ENCODE measurements around the gene MPPED1. TPM values are rescaled to one million over a fixed set of nuclear protein-coding genes. Genes with fewer than 3 reads are reported as not detected.
A peak's percentile ranks its signal among the peaks of the same experiment; 100 is the strongest.

Gene MPPED1
- total and polyA plus RNA-seq, 2 of the 13 experiments (the other 11 are each of a cell fraction or from before 2014, with no cell fraction given): 0.77 TPM; not detected in 1

- Histone ChIP-seq H3K36me3 (replicated peaks in 1 of 2; ENCODE audit: control insufficient read depth in 1 of 2, insufficient read depth in 2 of 2, low read length in 2 of 2) (no peaks in the 10 kb centered on the region), H4K20me1 (ENCODE audit: insufficient read depth, low read length) (no peaks in the 10 kb centered on the region), H3K4me3 (replicated peaks in 1 of 3; ENCODE audit: insufficient read depth in 1 of 3, low read depth in 2 of 3, low read length in 3 of 3) (no peak overlapping the region), H3K4me2 (ENCODE audit: low read depth, low read length) (no peak overlapping the region), H3K9me3 (ENCODE audit: low read length) (no peaks in the 10 kb centered on the region), H3K79me2 (ENCODE audit: insufficient read depth, low read length) (no peaks in the 10 kb centered on the region), H3K27me3 (ENCODE audit: control insufficient read depth in 1 of 2, insufficient read depth in 2 of 2, low read length in 2 of 2) (no peaks in the 10 kb centered on the region), H3K27ac (ENCODE audit: extremely low read length, insufficient read depth, low read length) (no peak overlapping the region), H3K9ac (ENCODE audit: insufficient read depth, low read depth, low read length) (no peak overlapping the region), H3K4me1 (ENCODE audit: insufficient read depth, low read length) (no peaks in the 10 kb centered on the region), H2AFZ (ENCODE audit: low read length) (no peak overlapping the region)
- FAIRE-seq (no peak), DNase-seq (ENCODE audit: low spot score) (no peak), ATAC-seq (no peak)
- ChIA-PET CTCF (ENCODE audit: low intra/inter-chr PET ratio, low total read pairs) (no interaction called here), POLR2A (no interaction called here)
- intact Hi-C loops (cut with micrococcal nuclease; ENCODE audit: unreplicated experiment) (no loop called here), in situ Hi-C loops (cut with HindIII; ENCODE audit: extremely low pct_ligation_motif_present, low pct_unique_long_range_greater_than_20kb) (no loop called here)
- no TSS peak for BruUV-seq (replicated peaks)
- 16% methylated on average over 5 of the region's 16 CpGs for WGBS (ENCODE audit: low lambda C conversion rate)
- TF ChIP-seq ZNF546 (CRISPR knock-in tag; conservative IDR thresholded peaks at IDR 0.05): no peak
- no peak for TF ChIP-seq HOXA7 (CRISPR knock-in tag; IDR thresholded peaks at IDR 0.05)
- TF ChIP-seq IKZF5 (CRISPR knock-in tag; IDR thresholded peaks at IDR 0.05): no peak
- TF ChIP-seq DNMT1 (CRISPR knock-in tag; IDR thresholded peaks at IDR 0.05): no peak
- no peak for TF ChIP-seq HNRNPL (IDR thresholded peaks at IDR 0.05; ENCODE audit: low read depth, low read length)
- TF ChIP-seq ZNF629 (CRISPR knock-in tag; conservative IDR thresholded peaks at IDR 0.05): peak; percentile 52; the same call in 1 of the 2 replicates
- no peak for TF ChIP-seq XRCC5 (optimal IDR thresholded peaks at IDR 0.05; ENCODE audit: low read length)
- peak; percentile 38; the same call in 1 of the 2 replicates for TF ChIP-seq MIER2 (CRISPR knock-in tag; IDR thresholded peaks at IDR 0.05)
- no peak for TF ChIP-seq ZFYVE20 (CRISPR knock-in tag; IDR thresholded peaks at IDR 0.05; ENCODE audit: borderline replicate concordance, low read depth)
- peak; percentile 41 to 89 for TF ChIP-seq REST (IDR thresholded peaks at IDR 0.05; ENCODE audit: borderline replicate concordance in 1 of 2, low read depth in 1 of 2, low read length in 2 of 2)
- no peak for TF ChIP-seq HDAC1 (CRISPR knock-in tag; IDR thresholded peaks at IDR 0.05)
- TF ChIP-seq ISL2 (CRISPR knock-in tag; IDR thresholded peaks at IDR 0.05): no peak
- TF ChIP-seq CEBPG (CRISPR knock-in tag; IDR thresholded peaks at IDR 0.05): no peak
- no peak for TF ChIP-seq BRF2 (CRISPR knock-in tag; IDR thresholded peaks at IDR 0.05)
- TF ChIP-seq ESRRA (CRISPR knock-in tag; IDR thresholded peaks at IDR 0.05; ENCODE audit: low read depth): no peak
- no peak for TF ChIP-seq NFRKB (IDR thresholded peaks at IDR 0.05)
- no peak for TF ChIP-seq ZNF225 (CRISPR knock-in tag; IDR thresholded peaks at IDR 0.05)
- TF ChIP-seq EHMT2 (IDR thresholded peaks at IDR 0.05; ENCODE audit: borderline replicate concordance, low read depth, low read length): peak; percentile 80; the same call in 1 of the 2 replicates
- no peak for TF ChIP-seq ZNF703 (CRISPR knock-in tag; IDR thresholded peaks at IDR 0.05; ENCODE audit: borderline replicate concordance)
These were observed 37.5 kb downstream of the MPPED1 start for GRCh38 chr22:43449205-43449830.
